Activated naive CD4-positive, alpha-beta T cell treated with Interleukin-2 at 50 U/mL for 16 hours (primary cell): Measurements from ENCODE around the gene GLUL.
"Not testable (repeated sequence)": the region's sequence is repeated elsewhere in the genome, so short reads cannot be mapped to it uniquely, and the experiment has no call there.

Experiments used
- DNase-seq: peaks from one replicate; pipeline ENCODE4 v3.0.0-alpha.2; 2020

GLUL gene

DNA sequence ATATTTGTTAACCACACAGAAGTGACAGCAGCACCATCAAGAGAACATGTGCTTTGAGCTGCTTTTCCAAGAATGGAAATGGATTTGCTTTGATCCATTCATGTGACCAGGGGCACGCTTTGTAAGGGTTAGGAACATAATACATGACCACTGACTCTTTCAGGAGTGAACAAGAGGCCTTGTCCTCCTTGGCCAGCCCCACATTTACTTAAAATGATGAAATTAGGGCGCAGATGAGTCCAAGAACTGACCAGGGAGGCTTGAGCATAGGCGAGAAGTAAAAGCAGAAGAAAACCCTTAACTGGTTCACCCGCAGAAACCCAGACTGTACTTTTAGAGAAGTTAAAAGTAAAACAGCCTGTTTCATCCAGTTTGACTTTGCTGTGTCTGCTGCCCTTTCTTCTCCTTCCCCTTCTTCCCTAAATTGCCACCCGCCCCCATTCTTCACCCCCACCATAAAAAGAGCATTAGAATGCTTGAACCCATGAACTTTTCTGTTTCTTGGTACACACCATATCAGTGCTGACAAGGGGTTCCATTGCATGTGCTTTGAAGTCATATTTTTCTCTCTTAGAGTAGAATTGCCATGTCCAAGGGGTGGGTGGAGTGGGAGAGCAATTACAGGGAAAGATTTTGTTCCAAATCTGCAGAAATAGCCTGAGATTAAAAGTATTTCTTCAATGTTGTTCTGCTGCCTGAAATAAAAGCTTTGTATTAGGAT lies 2.6 kb upstream of the GLUL start:
- DNase-seq = no peak

GRCh38 chr1:182392050-182393028 lies 749 bp upstream of the GLUL start:
- DNase-seq = peak; percentile 17

DNA sequence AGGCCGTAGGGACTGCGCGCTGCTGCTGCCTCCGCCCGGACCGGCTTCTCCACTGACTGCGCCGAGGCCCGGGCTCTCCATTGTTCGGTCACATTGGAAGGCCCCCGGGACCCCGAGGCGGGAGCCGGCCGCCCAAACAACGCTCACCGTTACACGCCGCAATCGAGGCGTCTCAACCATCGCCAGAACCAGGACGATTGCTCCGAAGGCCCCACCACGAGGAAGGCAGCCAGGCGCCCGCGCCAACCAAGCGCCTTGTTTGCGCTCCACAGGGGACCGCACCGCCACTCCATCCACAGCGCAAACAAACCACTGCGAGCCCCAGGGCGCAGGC lies 595 bp downstream of the GLUL start:
- no peak for DNase-seq

DNA sequence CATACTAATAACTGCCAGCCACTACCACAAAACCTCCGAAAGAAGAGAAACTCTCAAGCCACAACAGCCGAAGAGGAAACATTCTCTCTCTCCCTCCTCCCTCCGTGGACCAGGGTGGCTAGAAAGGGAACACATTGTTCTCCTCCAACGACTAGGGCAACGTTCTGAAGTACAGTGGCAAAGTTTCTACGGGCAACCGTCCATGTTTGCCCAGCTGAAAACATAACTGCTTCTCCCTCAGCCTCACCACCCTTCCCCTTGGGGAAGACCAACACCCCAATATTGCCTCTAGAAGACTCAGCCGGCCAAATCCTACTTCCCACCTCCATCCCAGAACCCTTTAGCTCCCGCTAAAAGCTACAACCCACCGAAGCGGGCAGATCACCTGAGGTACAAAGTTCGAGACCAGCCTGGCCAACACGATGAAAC lies 2.0 kb downstream of the GLUL start:
- DNase-seq = no peak

- DNase-seq = no peak
These were observed 3.0 kb downstream of the GLUL start for GRCh38 chr1:182388392-182389134.

- DNase-seq = no peak
These were observed 4.0 kb downstream of the GLUL start for GRCh38 chr1:182387566-182387965.

GRCh38 chr1:182386980-182387379 lies 4.6 kb downstream of the GLUL start:
- no peak for DNase-seq

DNA sequence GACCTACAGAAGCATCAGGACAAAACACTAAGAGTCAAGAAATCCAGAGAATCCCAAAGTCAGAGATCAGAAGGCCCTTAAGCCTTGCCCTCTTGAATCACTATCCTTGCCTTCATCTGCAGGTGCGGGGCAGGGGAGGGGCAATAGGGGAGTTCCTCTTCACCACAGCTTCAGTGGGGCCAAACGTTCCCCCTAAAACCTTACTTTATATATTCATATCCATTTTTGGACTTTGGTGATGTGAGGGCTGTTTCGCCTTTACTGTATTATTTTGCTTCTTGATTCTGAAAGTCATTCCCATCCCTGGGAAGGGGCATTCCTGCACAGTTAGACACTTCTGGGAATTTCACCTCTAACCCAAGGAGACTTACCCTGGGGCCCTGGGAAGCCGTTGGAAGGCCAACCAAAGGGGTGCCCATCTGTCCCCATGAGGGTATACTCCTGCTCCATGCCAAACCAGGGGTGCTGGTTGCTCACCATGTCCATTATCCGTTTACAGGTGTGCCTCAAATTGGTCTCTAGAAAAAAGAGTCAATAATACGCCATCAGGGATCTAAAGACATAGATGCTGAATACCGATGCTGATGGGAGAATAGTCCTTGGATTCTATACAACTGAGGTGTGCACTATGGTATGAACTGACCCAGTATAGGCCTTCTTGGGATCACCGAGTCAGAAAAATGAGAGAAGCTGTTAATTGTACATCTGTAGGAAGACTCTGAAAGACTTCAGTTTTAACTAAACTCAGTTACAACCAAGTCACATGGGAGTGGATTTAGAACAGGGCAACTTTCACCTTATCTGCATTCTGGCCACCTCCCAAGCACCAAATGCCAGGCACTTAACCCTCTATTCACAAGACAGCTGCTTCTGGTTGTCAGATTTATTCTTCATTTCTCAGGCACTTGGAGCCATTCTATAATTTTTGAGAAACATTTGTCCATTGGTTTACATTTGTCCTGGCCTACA lies 5.4 kb downstream of the GLUL start:
- no peak for DNase-seq

DNA sequence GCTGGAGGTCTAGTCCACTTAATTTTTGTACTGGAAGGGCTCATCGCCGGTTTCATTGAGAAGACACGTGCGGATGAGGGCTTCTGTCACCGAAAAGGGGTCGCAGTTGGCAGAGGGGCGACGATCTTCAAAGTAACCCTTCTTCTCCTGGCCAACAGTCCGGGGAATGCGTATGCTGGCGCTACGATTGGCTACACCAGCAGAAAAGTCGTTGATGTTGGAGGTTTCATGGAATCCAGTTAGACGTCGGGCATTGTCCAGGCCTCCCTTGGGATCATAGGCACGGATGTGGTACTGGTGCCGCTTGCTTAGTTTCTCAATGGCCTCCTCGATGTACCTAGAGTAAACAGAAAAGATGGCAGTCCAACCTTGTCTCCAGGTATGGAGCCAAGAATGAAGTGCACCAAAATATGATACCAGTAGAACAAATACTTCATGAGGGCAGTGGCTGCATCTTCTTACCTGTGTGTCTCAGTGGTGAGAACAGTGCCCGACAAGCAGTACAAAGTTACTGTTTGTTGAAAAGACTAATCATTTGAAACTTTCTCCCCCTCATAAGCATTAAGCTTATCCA lies 7.1 kb downstream of the GLUL start:
- no peak for DNase-seq

GRCh38 chr1:182383934-182384333 lies 7.7 kb downstream of the GLUL start:
- DNase-seq = no peak

DNA sequence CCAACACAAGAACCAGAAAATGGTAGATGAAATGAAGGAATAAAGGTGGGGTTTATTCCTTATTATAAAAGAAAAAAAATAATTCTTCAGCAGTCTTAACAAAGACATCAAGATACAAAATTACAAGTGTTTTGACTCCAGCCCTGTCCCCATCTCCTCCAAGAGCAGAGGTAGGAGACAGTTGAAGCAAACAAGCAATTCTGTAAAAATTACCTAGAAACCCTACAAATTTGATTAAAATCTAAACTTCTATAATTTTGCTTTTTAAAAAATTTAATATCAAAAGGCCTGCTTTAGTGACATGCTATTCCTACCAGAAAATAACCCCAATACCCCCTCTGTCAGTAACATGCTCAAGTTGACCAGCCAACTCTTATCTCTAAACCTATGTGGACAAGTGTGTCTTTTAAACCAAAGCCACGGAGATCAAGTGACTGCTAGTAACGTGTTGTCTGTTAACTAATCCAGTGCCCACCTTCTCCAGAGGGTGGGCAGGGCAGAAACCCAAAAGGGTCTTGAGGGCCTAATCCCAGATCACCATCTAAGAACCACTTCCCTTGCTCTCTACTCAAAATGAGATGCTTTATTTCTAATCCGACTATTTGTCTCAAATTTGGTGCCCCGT lies 8.4 kb downstream of the GLUL start:
- no peak for DNase-seq

GRCh38 chr1:182381962-182382819 lies 9.4 kb downstream of the GLUL start:
- no peak for DNase-seq

GRCh38 chr1:182380199-182380598 lies 11.4 kb downstream of the GLUL start:
- no peak for DNase-seq

GRCh38 chr1:182379781-182380180 lies 11.8 kb downstream of the GLUL start:
- DNase-seq = not testable (repeated sequence)

GRCh38 chr1:182376936-182377574 lies 14.5 kb downstream of the GLUL start:
- DNase-seq = no peak

DNA sequence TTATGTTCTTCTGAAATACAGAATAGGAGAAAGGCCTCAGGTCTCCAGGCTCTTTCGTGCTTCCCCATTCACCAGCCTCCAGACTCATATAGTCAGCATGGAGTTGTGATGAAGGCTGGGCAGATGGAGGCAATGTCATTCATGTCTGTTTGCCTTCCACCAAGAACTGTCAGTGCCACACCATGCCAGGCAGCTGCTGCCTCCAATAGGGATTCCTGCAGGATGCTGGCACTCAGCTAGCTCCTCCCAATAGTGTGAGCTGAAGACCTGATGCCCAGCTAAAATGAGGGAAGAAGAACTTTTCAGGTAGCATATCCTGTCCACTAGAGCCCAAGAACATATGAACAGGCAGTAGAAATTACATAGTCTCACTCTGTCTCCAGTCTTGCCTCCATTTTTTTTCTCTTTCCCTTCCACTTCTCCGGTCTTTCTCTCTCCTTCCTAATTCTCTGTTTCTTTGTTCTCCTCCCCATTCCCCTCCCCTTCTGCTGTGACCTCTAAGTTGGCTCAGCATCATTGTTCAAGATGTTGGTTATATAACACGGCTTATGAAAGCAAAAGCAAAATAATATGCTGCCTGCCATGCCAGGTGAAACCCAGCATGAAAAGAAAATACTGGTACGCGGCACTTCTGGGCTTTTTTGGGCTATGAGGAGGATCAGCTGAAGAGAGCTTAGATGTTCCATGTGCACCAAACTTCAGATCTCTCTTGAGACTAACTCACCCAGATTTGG lies 17.3 kb downstream of the GLUL start:
- no peak for DNase-seq

- DNase-seq = no peak
These were observed 21.1 kb downstream of the GLUL start for GRCh38 chr1:182370532-182370931.

GRCh38 chr1:182368903-182369302 lies 22.7 kb downstream of the GLUL start:
- no peak for DNase-seq

DNA sequence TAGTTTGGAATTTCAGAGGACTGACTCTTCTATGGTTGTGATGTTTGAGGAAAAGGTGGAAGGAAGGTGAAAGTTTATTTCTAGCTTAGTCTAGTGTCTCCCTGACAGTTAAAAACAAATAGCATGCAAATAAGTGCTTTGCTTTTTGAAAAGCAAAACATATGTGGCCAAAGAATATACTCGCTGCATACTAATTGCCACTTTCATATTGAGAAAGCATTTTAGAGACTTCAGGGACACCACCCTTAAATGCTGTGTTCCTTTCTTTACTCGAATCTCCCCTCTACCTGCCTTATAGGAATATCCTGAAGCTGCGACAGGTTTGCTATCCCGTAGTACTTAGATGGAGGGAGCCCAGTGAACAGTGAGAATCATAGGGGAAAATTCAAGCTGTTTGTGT lies 23.2 kb downstream of the GLUL start:
- no peak for DNase-seq
